Mucosa of descending colon (tissue), 3 donors: ENCODE measurements around the gene CTCFL. TPM values are rescaled to one million over a fixed set of nuclear protein-coding genes. Genes with fewer than 3 reads are reported as not detected.

Experiments used
- ATAC-seq: fragments of 200-7000 bp; cut with Tn5 transposase; one replicate; pipeline ENCODE4 v1.9.1; 2020; ENCODE audit warnings: mild to moderate bottlenecking, moderate library complexity
- DNase-seq, 3 donors: peaks; one replicate each; pipeline ENCODE4 v3.0.0-alpha.2; 2020
- H3K36me3 ChIP-seq: fragments of 200-600 bp; one replicate; pipeline ENCODE4 v1.8.0; 2021; ENCODE audit warnings: low read depth, mild to moderate bottlenecking
- H3K4me1 ChIP-seq: fragments of 200-600 bp; one replicate; pipeline ENCODE4 v1.8.0; 2021; ENCODE audit warnings: low read depth, mild to moderate bottlenecking
- H3K4me3 ChIP-seq: fragments of 200-600 bp; one replicate; pipeline ENCODE4 v1.8.0; 2021; ENCODE audit warnings: mild to moderate bottlenecking
- H3K9me3 ChIP-seq: fragments of 200-600 bp; one replicate; pipeline ENCODE4 v1.8.0; 2021; ENCODE audit warnings: mild to moderate bottlenecking
- intact Hi-C, 2 donors: fragments of 100-400 bp; cut with DNase I in 1 of 2; cut with micrococcal nuclease in 1 of 2; formaldehyde crosslinking; loops; one replicate each; pipeline versions ENCODE4 v1.11.0 to v1.11.1; 2022; cut with DNase I, micrococcal nuclease
- total RNA-seq, 3 donors: library from RNA; stranded (reverse); fragmentation: NEBNext Ultra II Directional in 2 of 3; extraction: Animal tissue kit (Norgen Biotek cat#: 25700) in 2 of 3; gene quantifications; one replicate each; pipeline versions ENCODE4 v1.2.1 to v1.2.4, GENCODE V29; 2021 to 2023
- TF ChIP-seq, protein P1 (sequence below): fragments of 200-600 bp; IDR thresholded peaks from one replicate; pipeline ENCODE4 v1.8.0; 2022; ENCODE audit warnings: antibody characterized with exemption, mild to moderate bottlenecking
- donor health status: DM: no; HTN: no; CAD: no; lungs with moderate emphysema.
- donor health status: DM: no; HTN: no; CAD: no.
- donor health status: DM: no; HTN: yes; CAD: no.

CTCFL gene
- total RNA-seq, 3 donors from 2014 or later: not detected

DNA sequence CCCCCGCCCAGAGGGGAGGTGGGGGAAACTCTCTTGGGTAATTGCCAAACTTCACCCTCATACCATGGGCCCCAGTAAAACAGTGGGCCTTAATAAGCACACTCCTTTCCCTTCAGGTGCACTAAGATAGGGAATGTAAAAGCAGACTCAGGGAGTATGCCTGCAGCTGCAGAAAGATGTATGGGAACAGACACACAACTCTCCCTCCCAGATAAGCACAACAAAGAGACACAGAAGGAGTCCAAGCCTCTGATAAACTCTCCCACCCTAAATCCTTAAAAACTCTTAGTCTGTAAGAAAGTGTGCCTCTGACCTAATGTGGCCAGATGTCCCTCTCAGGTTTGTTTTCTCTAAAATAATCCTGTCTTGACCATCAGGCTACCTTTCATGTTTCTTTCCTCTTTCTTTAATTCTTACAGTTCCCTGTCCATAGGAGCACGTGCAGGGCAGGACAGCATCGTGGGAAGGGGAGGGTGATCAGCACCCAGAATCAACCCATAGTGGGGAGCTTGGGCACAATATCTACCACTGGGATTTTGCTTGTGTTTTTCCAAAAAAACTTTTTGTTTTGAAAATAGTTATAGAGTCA is 11.3 kb upstream of the CTCFL start:
- DNase-seq (no peak), ATAC-seq (no peak)
- TF ChIP-seq, protein P1, sequence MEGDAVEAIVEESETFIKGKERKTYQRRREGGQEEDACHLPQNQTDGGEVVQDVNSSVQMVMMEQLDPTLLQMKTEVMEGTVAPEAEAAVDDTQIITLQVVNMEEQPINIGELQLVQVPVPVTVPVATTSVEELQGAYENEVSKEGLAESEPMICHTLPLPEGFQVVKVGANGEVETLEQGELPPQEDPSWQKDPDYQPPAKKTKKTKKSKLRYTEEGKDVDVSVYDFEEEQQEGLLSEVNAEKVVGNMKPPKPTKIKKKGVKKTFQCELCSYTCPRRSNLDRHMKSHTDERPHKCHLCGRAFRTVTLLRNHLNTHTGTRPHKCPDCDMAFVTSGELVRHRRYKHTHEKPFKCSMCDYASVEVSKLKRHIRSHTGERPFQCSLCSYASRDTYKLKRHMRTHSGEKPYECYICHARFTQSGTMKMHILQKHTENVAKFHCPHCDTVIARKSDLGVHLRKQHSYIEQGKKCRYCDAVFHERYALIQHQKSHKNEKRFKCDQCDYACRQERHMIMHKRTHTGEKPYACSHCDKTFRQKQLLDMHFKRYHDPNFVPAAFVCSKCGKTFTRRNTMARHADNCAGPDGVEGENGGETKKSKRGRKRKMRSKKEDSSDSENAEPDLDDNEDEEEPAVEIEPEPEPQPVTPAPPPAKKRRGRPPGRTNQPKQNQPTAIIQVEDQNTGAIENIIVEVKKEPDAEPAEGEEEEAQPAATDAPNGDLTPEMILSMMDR: no peak
- intact Hi-C loops: no loop called here
- Histone ChIP-seq H3K4me1 (peaks cover 38% of the 10 kb centered on the region), H3K4me3 (no peak overlapping the region), H3K9me3 (no peaks in the 10 kb centered on the region), H3K36me3 (no peaks in the 10 kb centered on the region)

DNA sequence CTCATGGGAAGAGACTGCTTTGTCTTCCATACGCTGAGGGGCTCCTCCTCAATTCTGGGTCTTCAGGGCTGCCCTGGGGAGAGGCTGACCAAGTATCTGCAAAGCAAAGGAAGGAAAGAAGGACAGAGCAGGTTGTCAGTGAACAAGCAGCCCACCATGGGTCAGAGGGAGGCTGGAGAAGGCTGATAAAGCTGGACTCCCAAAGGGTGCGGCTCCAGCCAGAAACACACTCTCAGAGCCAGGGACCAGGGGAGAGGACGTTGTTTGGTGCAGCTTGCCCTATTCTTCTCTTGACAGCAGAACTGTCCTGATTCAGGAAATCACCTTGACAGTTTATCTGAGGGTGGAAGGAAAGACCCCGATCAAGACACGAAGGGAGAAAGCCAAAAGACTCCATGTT is 10.4 kb upstream of the CTCFL start:
- Histone ChIP-seq H3K4me3 (no peak overlapping the region), H3K9me3 (no peaks in the 10 kb centered on the region), H3K36me3 (no peaks in the 10 kb centered on the region), H3K4me1 (peaks cover 37% of the 10 kb centered on the region)
- intact Hi-C loops: no loop called here
- TF ChIP-seq, protein P1: no peak
- ATAC-seq (no peak), DNase-seq (no peak)

DNA sequence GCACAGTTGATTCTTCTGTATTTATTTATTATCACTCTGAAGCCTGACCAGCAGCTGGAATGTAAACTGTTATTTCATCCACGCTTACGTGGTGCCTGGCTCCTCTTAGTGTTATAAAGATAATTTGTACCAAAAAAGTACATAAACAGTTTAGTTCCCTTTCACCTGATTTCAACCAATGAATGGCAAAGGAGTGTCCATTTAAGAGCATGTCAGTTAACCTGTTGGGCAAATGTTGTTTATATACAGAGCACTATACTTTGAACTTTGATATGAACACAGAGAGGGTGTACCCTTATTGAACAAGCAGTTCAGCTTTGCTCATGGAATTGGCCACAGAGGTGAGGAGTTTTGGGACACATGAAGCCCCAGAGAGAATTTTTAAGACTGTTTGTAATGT is 7.2 kb upstream of the CTCFL start:
- intact Hi-C loops: no loop called here
- DNase-seq: peak in 1 of 3 donors; percentile 73
- peak; percentile 88 for ATAC-seq
- Histone ChIP-seq H3K36me3 (no peaks in the 10 kb centered on the region), H3K4me1 (peaks cover 46% of the 10 kb centered on the region), H3K9me3 (no peaks in the 10 kb centered on the region), H3K4me3 (no peak overlapping the region)
- TF ChIP-seq, protein P1: no peak

DNA sequence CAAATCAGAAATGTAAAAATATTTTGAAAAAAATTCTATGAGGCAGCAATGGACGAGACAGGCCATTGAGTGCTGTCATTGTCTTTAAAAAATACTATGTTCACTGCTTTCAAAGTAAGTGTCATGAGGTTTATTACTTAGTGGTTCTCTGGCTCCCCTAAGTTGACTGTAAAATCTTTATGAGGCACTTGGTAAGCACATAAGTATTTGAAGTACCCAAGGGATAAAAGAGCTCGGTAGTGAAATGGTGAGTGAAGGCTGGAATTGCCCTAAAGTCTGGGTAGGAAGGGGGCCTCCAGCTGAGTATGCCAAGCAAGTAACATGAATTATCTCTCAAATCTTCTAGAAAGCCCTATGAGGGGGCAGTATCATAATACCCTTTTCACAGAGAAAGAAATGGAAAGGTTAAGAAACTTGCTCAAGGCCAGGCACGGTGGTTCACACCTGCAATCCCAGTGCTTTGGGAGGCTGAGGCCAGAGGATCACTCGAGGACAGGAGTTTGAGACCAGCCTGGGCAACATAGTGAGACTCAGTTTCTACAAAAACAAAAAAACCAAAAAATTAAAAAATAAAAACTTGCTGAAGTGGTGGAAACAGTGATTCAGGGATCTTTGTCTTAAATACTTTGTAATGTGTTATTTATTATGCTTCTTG is 5.5 kb upstream of the CTCFL start:
- H3K36me3 ChIP-seq: no peaks in the 10 kb centered on the region
- no peak overlapping the region for H3K4me3 ChIP-seq
- DNase-seq (peak in 1 of 3 donors; percentile 14), ATAC-seq (peak; percentile 28)
- no peaks in the 10 kb centered on the region for H3K9me3 ChIP-seq
- intact Hi-C loops: no loop called here
- TF ChIP-seq, protein P1: no peak
- H3K4me1 ChIP-seq: peaks cover 46% of the 10 kb centered on the region

DNA sequence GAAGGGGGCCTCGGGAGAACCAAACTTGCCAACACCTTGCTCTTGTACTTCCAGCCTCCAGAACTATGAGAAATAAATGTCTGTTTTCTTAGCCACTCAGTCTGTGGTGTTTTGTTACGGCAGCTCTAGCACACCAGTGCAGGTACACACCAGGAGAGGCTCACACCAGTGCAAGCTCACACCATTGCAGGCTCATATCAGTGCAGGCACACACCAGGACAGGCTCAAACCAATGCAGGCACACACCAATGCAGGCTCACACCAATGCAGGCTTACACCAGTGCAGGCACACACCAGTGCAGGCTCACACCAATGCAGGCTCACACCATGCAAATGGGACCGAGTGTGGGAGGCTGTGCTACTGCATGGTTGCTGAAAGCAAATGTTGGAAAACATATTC is 4.9 kb upstream of the CTCFL start:
- Histone ChIP-seq H3K4me1 (peaks cover 41% of the 10 kb centered on the region), H3K9me3 (no peaks in the 10 kb centered on the region), H3K36me3 (no peaks in the 10 kb centered on the region), H3K4me3 (no peak overlapping the region)
- intact Hi-C loops: no loop called here
- DNase-seq (peak in 2 of 3 donors; percentile 37 to 64), ATAC-seq (peak; percentile 6)
- TF ChIP-seq, protein P1: no peak
